NCI-H2196 treated with DMSO at 0.1 percent for 48 hours (cell line): ENCODE measurements around the gene AGAP2.

Experiments
- DNase-seq: peaks from one replicate; lab custom pipeline; 2025; ENCODE audit not compliant: unreplicated experiment; lab: John Stamatoyannopoulos, UW

The AGAP2 gene

DNA sequence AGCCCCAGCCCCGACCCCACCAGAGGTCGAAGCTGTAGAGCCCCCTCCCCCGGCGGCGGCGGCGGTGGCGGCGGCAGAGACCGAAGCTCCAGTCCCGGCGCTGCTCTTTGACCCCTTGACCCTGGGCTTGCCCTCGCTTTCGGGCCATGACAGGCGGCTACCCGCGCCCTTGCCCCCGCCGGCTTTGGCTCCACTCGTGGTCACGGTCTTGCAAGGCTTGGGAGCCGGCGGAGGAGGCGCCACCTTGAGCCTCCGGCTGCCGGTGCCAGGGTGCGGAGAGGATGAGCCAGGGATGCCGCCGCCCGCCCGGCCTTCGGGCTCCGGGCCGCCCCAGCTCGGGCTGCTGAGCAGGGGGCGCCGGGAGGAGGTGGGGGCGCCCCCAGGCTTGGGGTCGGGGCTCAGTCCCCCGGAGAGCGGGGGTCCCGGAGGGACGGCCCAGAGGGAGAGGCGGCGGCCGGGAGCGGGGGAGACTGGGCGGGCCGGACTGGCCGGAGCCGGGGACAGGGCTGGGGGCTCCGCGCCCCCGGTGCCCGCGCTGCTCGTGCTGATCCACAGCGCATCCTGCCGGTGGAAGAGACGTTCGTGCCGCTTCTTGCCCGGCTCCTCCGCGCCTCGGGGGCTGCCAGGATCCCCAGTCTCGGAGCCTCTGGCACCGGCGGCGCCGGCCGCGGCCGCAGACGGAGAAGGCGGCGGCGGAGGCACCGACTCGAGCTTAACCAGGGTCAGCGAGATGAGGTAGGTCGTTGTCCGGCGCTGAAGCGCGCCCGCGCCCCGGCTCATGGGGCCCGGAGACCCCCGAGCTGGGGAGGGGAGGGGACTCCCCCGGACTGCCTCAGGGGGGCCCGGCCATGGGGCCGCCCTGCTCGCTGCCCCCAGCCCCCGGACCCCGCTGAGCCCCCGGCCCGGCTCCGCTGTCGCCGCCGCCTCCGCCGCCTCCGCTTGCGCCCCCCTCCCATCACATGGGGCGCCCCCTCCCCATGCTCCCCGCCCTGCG is 778 bp downstream of the AGAP2 start:
- DNase-seq = no peak

GRCh38 chr12:57736741-57737466 is 1.6 kb downstream of the AGAP2 start:
- DNase-seq = no peak

- peak; percentile 44 for DNase-seq
Measured at GRCh38 chr12:57735952-57736740, 2.4 kb downstream of the AGAP2 start.

GRCh38 chr12:57735198-57735855 is 3.2 kb downstream of the AGAP2 start:
- no peak for DNase-seq

GRCh38 chr12:57734591-57734990 is 4.0 kb downstream of the AGAP2 start:
- no peak for DNase-seq

DNA sequence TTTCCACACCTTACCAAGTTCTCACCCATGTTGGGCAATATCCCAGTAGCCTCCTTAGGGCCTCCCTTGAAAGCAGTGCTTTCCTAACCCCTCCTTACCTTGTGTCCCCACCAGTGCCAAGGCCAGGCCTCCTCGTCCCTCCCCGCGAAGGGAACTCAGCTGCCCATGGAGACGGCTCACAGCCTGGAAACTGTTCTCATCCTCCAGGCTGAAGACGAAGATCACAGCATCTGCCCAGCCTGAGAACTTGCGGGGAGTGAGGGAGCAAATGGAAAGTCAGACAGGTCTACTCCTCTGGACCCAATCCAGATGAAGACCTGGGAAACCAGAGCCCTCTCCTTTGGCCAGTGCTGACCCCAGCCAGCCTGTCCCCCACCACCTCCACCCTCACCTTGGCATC is 4.6 kb downstream of the AGAP2 start:
- DNase-seq = no peak

DNA sequence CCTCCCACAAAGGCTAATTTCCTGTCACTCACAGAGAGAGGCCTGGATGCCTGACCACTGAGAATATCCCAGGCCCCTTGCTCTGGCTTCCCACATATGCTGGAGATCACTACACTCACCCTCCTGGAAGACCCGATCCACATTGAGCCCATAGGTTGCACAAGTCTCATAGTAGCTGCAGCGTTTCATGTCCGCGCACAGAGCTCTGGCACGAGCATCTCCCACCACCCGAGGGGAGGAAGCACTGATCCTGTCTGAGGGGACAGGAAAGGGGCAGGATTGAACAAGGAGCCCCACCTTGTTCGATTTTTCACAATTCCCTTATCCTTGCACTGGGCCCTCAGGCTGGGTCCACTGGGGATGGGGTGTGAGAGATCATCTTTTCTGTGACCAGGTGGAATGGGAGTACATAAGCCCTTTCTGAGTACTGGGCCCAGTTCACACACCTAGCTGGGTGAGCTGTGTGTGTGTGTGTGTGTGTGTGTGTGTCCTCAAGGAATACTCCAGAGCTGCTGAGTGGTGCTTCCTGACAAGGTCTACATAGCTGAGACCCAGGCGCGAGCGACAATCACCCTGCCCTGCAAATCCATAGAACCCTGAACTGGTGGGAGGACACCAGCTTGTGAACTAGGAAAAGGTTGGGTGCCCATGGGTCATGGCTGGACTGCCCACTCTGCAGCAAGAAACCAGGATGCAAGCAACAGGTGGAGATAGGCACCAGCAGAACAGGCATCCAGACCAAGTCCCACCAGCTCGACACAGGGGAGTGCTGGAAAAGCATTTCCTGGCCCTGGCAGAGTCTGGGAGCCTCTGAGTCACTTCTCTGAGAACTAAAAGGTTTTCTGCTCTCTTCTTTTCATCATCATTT is 5.6 kb downstream of the AGAP2 start:
- no peak for DNase-seq

GRCh38 chr12:57732270-57732669 is 6.3 kb downstream of the AGAP2 start:
- DNase-seq = no peak

DNA sequence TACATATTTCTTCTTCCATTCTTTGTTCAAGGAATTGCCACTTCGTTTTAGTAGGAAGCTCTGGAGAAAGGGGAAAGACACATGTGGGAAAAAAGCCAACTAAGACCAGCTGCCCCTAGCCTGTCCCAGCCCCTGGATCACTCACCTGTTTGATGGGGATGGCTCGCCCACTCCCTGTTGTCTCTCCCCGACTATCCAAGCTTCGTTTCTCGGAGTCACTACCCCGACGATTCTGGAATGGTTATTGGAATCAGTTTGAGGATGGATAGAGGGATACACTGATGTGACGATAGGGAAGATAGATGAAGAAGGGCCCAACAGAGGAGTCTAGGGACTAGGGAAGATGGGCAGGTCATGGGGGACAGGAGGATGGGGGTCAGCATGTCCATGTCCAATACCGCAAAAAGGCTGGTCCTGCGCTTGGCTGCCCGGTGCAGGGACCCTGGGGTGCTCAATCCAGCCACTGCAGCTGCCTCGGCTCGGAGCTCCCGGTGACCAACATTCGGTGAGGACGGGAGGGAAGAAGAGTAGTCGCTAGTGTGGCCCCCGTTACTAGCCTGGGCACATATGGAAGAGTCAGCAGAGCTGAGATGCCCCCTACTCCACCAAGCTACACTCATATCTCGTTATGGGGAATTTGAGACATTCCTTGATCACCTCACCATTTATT is 7.0 kb downstream of the AGAP2 start:
- DNase-seq = no peak

DNA sequence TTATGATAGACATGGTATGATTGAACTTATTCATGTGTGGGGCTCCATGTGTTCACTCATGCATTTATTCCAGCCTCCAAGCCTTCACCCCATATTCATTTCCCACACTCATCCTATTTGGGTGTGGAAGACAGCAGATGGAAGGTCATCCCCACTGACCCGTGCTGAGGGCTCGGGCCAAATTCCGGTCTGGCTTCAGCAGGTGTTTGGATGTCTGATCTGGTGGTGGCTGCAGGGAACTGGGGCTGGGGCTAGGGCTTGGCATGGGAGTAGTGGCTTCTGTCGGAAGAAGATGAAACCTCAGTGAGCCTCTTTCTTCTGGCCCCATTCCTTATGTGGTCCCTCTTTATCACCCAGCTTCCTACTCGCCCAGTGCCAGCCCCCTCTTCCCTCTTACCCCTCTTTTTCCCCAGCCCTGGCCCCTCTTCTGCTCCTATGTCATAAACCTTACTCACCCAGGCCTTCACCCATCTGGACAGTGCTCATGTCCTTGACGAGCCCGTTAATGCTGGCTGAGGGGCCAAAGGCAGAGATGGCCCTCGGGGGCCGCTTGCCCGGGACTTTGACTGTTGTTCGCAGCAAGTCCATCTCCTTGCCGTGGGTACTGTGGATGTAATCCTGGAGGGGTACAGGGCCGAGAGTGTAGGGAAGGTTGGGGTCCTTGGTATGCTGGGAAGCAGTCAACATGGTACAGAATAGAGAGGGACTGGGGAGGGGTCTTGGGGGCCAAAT is 8.0 kb downstream of the AGAP2 start:
- no peak for DNase-seq

- no peak for DNase-seq
Measured at GRCh38 chr12:57729321-57729844, 9.2 kb downstream of the AGAP2 start.

DNA sequence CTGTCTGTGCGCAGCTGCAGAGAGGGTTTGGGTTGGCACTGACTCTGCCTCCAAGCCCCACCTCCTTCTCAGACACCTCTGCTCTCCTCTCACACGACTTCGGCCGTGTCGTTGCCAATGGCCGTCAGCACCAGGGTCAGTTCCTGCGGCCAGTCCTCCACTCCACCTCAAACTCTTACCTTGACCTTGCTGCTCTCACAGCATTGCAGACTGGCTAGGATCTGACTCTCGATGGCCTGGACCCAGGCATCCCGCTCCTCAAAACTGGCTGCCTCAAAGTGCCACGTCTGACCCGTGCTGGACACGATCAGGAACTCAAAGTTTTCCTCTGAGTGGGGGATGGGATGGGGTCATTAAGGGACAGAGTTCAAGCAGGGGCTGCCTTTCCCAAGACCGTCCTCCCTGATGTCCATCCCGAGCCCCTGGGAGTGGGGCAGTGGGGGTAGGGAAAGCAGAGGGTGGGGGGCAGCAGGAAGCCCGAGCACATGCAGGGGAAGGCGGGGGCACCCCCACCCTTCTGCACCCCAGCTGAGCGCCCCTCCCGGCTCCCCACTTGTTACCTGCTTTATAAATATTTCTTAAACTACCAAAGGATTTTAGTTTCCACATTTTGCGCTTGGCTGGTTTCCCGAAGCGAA is 10.7 kb downstream of the AGAP2 start:
- DNase-seq = no peak

GRCh38 chr12:57726884-57727757 is 11.4 kb downstream of the AGAP2 start:
- DNase-seq = no peak

- peak; percentile 82 for DNase-seq
Measured at GRCh38 chr12:57726151-57726883, 12.2 kb downstream of the AGAP2 start.

DNA sequence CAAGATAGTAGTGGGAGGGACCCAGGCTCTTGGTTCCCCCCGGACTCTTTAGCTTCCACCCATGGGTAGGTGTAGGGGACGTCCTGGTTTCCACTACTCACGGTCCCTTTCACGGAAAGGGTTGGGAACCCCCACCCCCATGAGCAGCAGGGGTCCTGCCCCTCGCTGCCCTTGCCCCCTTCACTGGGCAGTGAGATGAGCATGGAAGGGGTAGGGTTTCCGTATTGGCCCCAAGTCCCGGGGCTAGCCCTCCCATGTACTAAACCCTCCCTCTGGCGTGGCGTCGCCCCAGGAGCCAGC is 12.7 kb downstream of the AGAP2 start:
- no peak for DNase-seq

- DNase-seq = no peak
Measured at GRCh38 chr12:57724936-57725740, 13.4 kb downstream of the AGAP2 start.
